HFF-Myc (cell line): Measurements from ENCODE around the gene GRIK4.

Experiments used
- DNase-seq: peaks from one replicate; pipeline ENCODE4 v3.0.0-alpha.2; 2011; ENCODE audit warnings: low read depth; ENCODE audit errors: extremely low read depth
- H3K4me3 ChIP-seq: replicated peaks from 2 replicates; pipeline ENCODE4 v1.5.1; 2011; ENCODE audit warnings: low read depth, mild to moderate bottlenecking, control low read depth, low read length
- CTCF ChIP-seq: IDR thresholded peaks from 2 replicates; pipeline ENCODE4 v1.5.1; 2012; ENCODE audit warnings: mild to moderate bottlenecking, low read depth, low read length, control low read depth; ENCODE audit errors: missing control alignments

The GRIK4 gene

GRCh38 chr11:120819437-120820365, 308.2 kb downstream of the GRIK4 start:
- no peak for TF ChIP-seq CTCF
- no peak for DNase-seq
- H3K4me3 ChIP-seq: no peak overlapping the region

DNA sequence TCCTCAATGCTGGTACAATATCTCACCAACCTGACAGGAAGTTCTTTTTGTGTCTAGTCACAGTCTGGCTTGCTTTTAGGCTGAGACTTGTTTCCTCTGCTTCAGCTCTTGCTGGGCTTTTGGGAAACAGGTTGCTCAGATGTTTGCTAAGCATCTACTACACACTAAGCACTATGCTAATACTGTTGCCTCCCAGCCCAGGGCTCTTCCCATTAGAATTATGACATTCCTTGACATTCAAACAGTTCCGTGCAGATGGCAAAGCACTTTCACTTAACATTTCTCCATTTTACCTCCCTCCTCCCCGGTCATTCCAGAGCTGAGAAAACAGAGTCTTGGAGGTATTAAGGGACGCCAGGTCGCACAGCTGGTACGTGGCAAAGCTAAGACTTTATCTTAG, 311.6 kb downstream of the GRIK4 start:
- no peak for DNase-seq
- no peak overlapping the region for H3K4me3 ChIP-seq
- no peak for TF ChIP-seq CTCF

GRCh38 chr11:120824242-120824641, 312.7 kb downstream of the GRIK4 start:
- no peak overlapping the region for H3K4me3 ChIP-seq
- no peak for TF ChIP-seq CTCF
- DNase-seq: no peak

GRCh38 chr11:120827198-120827597, 315.6 kb downstream of the GRIK4 start:
- DNase-seq: no peak
- H3K4me3 ChIP-seq: no peak overlapping the region
- TF ChIP-seq CTCF: no peak

DNA sequence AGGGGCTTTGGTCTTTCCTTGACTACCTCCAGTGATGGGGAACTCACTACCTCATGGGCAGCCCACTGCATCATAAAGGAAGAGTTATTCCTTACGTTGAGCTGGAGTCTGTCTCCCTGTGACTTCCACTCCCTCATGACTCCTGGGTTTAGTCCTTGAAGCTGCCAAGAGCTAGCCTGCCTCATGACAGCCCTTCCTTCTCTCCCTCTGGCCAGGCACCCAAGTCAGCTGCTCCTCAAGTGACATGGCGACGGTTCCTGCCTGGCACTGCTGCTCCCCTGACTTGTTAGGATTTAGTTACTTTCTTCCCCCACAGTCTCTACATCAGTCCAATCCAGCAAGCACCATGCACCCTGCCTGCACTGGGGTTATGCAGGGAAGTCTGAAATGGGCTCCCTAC, 316.3 kb downstream of the GRIK4 start:
- no peak for TF ChIP-seq CTCF
- no peak for DNase-seq
- H3K4me3 ChIP-seq: no peak overlapping the region

DNA sequence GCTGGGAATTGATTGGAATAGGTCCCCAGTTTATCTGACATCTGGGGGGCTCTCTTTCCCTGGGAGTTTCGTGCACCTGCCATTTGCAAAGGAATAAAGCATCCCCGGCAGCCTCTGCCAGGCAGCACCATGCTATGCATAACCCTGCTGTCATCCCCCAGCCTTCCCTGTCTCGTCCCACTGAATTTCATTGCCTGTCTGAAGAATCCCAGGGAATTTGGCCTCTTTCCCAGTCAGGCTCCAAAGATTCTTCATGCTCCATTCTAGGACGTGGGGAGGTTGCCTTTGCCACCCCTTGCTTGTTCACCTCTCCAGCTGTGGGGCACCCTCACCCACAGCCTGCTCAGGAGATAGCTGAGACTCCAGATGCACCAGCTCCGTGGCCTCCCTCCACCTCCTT, 317.3 kb downstream of the GRIK4 start:
- no peak overlapping the region for H3K4me3 ChIP-seq
- no peak for DNase-seq
- TF ChIP-seq CTCF: no peak

DNA sequence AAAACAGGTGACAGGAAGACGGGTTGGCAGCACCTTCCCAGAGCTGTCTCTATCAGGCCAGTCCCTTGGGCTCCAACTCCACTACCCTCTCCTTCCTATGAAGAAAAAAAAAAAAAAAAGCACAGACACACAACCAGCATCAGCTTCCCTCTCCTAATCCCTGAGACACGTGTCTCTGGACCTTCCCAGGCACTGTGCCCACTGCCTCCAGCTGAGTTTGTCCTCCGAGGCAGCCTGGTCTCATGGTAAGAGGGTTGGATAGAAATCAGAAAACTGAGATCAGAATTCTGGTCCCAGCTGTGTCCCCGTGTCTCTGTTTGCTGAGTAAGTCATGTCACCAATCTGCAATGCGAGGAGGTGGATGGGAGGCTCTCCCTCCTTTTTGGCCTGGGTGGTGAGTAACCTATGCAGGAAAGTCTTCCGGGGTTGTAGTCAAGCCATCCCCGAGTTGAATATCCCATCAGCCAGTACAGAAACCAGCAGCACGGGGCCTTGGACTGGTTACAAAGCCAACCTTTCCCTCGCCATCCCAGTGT, 318.6 kb downstream of the GRIK4 start:
- H3K4me3 ChIP-seq: no peak overlapping the region
- no peak for DNase-seq
- TF ChIP-seq CTCF: no peak
